H9 (cell line): ENCODE data around the gene PDIA3. TPM values are rescaled to one million over a fixed set of nuclear protein-coding genes. Genes with fewer than 3 reads are reported as not detected.

Experiments used
- DNase-seq: peaks from one replicate; pipeline ENCODE4 v3.0.0-alpha.2; 2017
- H2AFZ ChIP-seq: one replicate; pipeline ENCODE4 v1.6.1; 2013; ENCODE audit warnings: mild to moderate bottlenecking, low read length, control low read depth, moderate library complexity
- H2AK5ac ChIP-seq: 2 replicates; pipeline ENCODE4 v1.6.1; 2013; ENCODE audit warnings: low read length, control low read depth, mixed read lengths; ENCODE audit not compliant: insufficient read length
- H2BK120ac ChIP-seq: one replicate; pipeline ENCODE4 v1.6.1; 2013; ENCODE audit warnings: low read depth, mild to moderate bottlenecking, low read length, control low read depth, inconsistent platforms; ENCODE audit not compliant: poor library complexity, severe bottlenecking
- H2BK12ac ChIP-seq: 2 replicates; pipeline ENCODE4 v1.6.1; 2013; ENCODE audit warnings: low read length, control low read depth, mixed read lengths, low read depth; ENCODE audit not compliant: insufficient read length
- H2BK15ac ChIP-seq: 2 replicates; pipeline ENCODE4 v1.6.1; 2013; ENCODE audit warnings: low read depth, low read length, control low read depth
- H2BK20ac ChIP-seq: one replicate; pipeline ENCODE4 v1.6.1; 2013; ENCODE audit warnings: low read depth, mild to moderate bottlenecking, low read length, control low read depth, inconsistent platforms; ENCODE audit not compliant: poor library complexity, severe bottlenecking
- H2BK5ac ChIP-seq: 2 replicates; pipeline ENCODE4 v1.6.1; 2013; ENCODE audit warnings: low read length, control low read depth, mixed read lengths; ENCODE audit not compliant: insufficient read length
- H3K14ac ChIP-seq: 2 replicates; pipeline ENCODE4 v1.6.1; 2013; ENCODE audit warnings: low read length, control low read depth; ENCODE audit not compliant: insufficient read depth
- H3K18ac ChIP-seq: 2 replicates; pipeline ENCODE4 v1.6.1; 2013; ENCODE audit warnings: low read depth, mild to moderate bottlenecking, mixed read lengths, low read length, control low read depth; ENCODE audit not compliant: insufficient read length
- H3K23ac ChIP-seq: 2 replicates; pipeline ENCODE4 v1.6.1; 2013; ENCODE audit warnings: low read length, control low read depth, mixed read lengths, low read depth; ENCODE audit not compliant: insufficient read length
- H3K23me2 ChIP-seq: 2 replicates; pipeline ENCODE4 v1.6.1; 2013; ENCODE audit warnings: low read depth, mild to moderate bottlenecking, mixed read lengths, low read length, control low read depth; ENCODE audit not compliant: insufficient read length, poor library complexity, severe bottlenecking
- H3K27ac ChIP-seq: 2 replicates; pipeline ENCODE4 v1.5.1; 2013; ENCODE audit warnings: low read length, control low read depth, mixed read lengths, low read depth; ENCODE audit not compliant: insufficient read length
- H3K27me3 ChIP-seq: 2 replicates; pipeline ENCODE4 v1.6.1; 2013; ENCODE audit warnings: low read length, control low read depth, inconsistent platforms; ENCODE audit not compliant: insufficient read depth
- H3K4ac ChIP-seq: 2 replicates; pipeline ENCODE4 v1.6.1; 2013; ENCODE audit warnings: low read depth, mild to moderate bottlenecking, control low read depth, inconsistent platforms, low read length, moderate library complexity
- H3K4me1 ChIP-seq: 2 replicates; pipeline ENCODE4 v1.6.1; 2013; ENCODE audit warnings: low read length, control low read depth, inconsistent platforms; ENCODE audit not compliant: insufficient read depth
- H3K4me2 ChIP-seq: 2 replicates; pipeline ENCODE4 v1.6.1; 2013; ENCODE audit warnings: low read length, control low read depth, mixed read lengths; ENCODE audit not compliant: insufficient read length, insufficient read depth
- H3K56ac ChIP-seq: 2 replicates; pipeline ENCODE4 v1.6.1; 2013; ENCODE audit warnings: low read depth, mild to moderate bottlenecking, mixed read lengths, low read length, control low read depth; ENCODE audit not compliant: insufficient read length
- H3K79me1 ChIP-seq: 2 replicates; pipeline ENCODE4 v1.6.1; 2013; ENCODE audit warnings: low read depth, mild to moderate bottlenecking, moderate library complexity, low read length, control low read depth, inconsistent platforms; ENCODE audit not compliant: insufficient read depth, poor library complexity, severe bottlenecking
- H3K79me2 ChIP-seq: 2 replicates; pipeline ENCODE4 v1.6.1; 2013; ENCODE audit warnings: low read length, control low read depth, inconsistent platforms; ENCODE audit not compliant: insufficient read depth
- H3K9ac ChIP-seq: 2 replicates; pipeline ENCODE4 v1.6.1; 2013; ENCODE audit warnings: low read length, control low read depth, mixed read lengths; ENCODE audit not compliant: insufficient read length; ENCODE audit errors: extremely low read depth
- H3K9me3 ChIP-seq: one replicate; pipeline ENCODE4 v1.6.1; 2013; ENCODE audit warnings: low read depth, low read length, inconsistent platforms; ENCODE audit not compliant: control insufficient read depth
- H3T11ph ChIP-seq: one replicate; pipeline ENCODE4 v1.6.1; 2013; ENCODE audit warnings: mild to moderate bottlenecking, low read length, control low read depth, inconsistent platforms
- H4K20me1 ChIP-seq: one replicate; pipeline ENCODE4 v1.6.1; 2013; ENCODE audit not compliant: control insufficient read depth, insufficient read length, insufficient read depth
- H4K5ac ChIP-seq: 2 replicates; pipeline ENCODE4 v1.6.1; 2013; ENCODE audit warnings: low read depth, mild to moderate bottlenecking, mixed read lengths, low read length, control low read depth; ENCODE audit not compliant: insufficient read length
- H4K8ac ChIP-seq: replicated peaks from 2 replicates; pipeline ENCODE4 v1.6.1; 2013; ENCODE audit warnings: low read length, control low read depth, mixed read lengths, low read depth; ENCODE audit not compliant: insufficient read length
- H4K91ac ChIP-seq: 2 replicates; pipeline ENCODE4 v1.6.1; 2013; ENCODE audit warnings: low read depth, mild to moderate bottlenecking, moderate library complexity, mixed read lengths, low read length, control low read depth; ENCODE audit not compliant: insufficient read length
- H3K27ac Mint-ChIP-seq, 3 experiments: 2 replicates in 2 of 3; 3 replicates in 1 of 3; pipeline ENCODE4 v1.8.0; 2020 to 2021; ENCODE audit warnings: mixed read lengths in 3 of 3, mild to moderate bottlenecking in 1 of 3, moderate library complexity in 1 of 3
- H3K27me3 Mint-ChIP-seq: 2 replicates; pipeline ENCODE4 v1.8.0; 2021; ENCODE audit warnings: low read depth, mild to moderate bottlenecking, moderate library complexity, mixed read lengths
- H3K36me3 Mint-ChIP-seq, 3 experiments: 2 replicates in 2 of 3; 3 replicates in 1 of 3; pipeline ENCODE4 v1.8.0; 2020 to 2021; ENCODE audit warnings: low read depth in 3 of 3, mixed read lengths in 3 of 3; ENCODE audit not compliant: insufficient read depth in 1 of 3
- H3K4me1 Mint-ChIP-seq, 2 experiments: 2 replicates each; pipeline ENCODE4 v1.8.0; 2020; ENCODE audit warnings: mixed read lengths in 2 of 2
- H3K4me3 Mint-ChIP-seq, 2 experiments: 2 replicates in 1 of 2; 3 replicates in 1 of 2; pipeline ENCODE4 v1.8.0; 2020 to 2021; ENCODE audit warnings: mild to moderate bottlenecking in 2 of 2, mixed read lengths in 2 of 2, moderate library complexity in 1 of 2
- H3K9me3 Mint-ChIP-seq, 2 experiments: 2 replicates in 1 of 2; 3 replicates in 1 of 2; pipeline ENCODE4 v1.8.0; 2020; ENCODE audit warnings: mild to moderate bottlenecking in 2 of 2, mixed read lengths in 2 of 2, moderate library complexity in 1 of 2
- total RNA-seq: library from RNA; stranded (reverse); gene quantifications from 2 replicates; pipeline ENCODE4 v1.2.1, GENCODE V29; 2021
- TF ChIP-seq, protein P1 (sequence below): fragments of 200-600 bp; sonication (generic); conservative IDR thresholded peaks from 3 replicates; pipeline ENCODE4 v1.8.0; 2021; ENCODE audit warnings: antibody characterized with exemption, mild to moderate bottlenecking

PDIA3 gene
- total RNA-seq, 1 experiment from 2014 or later, result 524 TPM

DNA sequence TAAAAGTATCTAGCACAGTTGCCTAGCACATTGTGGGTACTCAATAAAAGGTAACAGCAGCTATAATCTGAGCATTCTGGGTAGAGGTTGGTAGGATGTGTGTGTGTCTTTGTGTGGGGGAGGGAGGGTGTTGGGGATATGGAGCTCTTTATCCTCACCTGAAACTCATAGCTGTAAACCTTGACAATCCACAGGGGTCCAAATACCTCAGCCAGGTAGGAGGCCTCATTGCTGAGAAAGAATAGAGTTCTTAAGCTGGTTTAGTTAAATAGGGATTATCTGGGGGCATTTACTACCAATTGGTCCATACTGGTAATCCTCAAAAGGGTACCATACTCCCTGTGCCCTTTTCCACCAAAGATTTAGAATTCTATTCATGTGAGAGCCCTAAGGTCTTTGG, 49.8 kb downstream of the PDIA3 start:
- no peak overlapping the region for H2AK5ac ChIP-seq

More for the DNA sequence above, 49.8 kb downstream of the PDIA3 start:
- H2AFZ ChIP-seq, result no peak overlapping the region
- H3K14ac ChIP-seq, result no peak overlapping the region
- no peak overlapping the region for H3K4me2 ChIP-seq
- no peak overlapping the region for H3T11ph ChIP-seq
- no peak overlapping the region for H4K5ac ChIP-seq
- H4K91ac ChIP-seq, result no peak overlapping the region
- TF ChIP-seq, protein P1, sequence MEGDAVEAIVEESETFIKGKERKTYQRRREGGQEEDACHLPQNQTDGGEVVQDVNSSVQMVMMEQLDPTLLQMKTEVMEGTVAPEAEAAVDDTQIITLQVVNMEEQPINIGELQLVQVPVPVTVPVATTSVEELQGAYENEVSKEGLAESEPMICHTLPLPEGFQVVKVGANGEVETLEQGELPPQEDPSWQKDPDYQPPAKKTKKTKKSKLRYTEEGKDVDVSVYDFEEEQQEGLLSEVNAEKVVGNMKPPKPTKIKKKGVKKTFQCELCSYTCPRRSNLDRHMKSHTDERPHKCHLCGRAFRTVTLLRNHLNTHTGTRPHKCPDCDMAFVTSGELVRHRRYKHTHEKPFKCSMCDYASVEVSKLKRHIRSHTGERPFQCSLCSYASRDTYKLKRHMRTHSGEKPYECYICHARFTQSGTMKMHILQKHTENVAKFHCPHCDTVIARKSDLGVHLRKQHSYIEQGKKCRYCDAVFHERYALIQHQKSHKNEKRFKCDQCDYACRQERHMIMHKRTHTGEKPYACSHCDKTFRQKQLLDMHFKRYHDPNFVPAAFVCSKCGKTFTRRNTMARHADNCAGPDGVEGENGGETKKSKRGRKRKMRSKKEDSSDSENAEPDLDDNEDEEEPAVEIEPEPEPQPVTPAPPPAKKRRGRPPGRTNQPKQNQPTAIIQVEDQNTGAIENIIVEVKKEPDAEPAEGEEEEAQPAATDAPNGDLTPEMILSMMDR, result no peak
- no peak overlapping the region for H4K8ac ChIP-seq
- no peaks in the 10 kb centered on the region for H3K9me3 Mint-ChIP-seq
- no peaks in the 10 kb centered on the region for H3K27me3 ChIP-seq
- H2BK15ac ChIP-seq, result no peak overlapping the region
- H2BK12ac ChIP-seq, result no peak overlapping the region
- no peak overlapping the region for H3K4ac ChIP-seq
- H3K23me2 ChIP-seq, result peaks cover 10% of the 10 kb centered on the region
- H3K27ac Mint-ChIP-seq, result peak overlapping the region; percentile 15 to 92 (median 85); a peak in 4 of 7 replicates
- H2BK5ac ChIP-seq, result no peak overlapping the region
- H3K4me3 Mint-ChIP-seq, result peak overlapping the region in 1 of 2 experiments; percentile 31; a peak in 3 of 5 replicates
- no peaks in the 10 kb centered on the region for H4K20me1 ChIP-seq
- H3K79me2 ChIP-seq, result peaks cover 6% of the 10 kb centered on the region; the same call in 1 of the 2 replicates
- no peak for DNase-seq
- H3K18ac ChIP-seq, result no peak overlapping the region
- H3K79me1 ChIP-seq, result peaks cover 3% of the 10 kb centered on the region
- peaks cover 50 to 74% (median 54%) of the 10 kb centered on the region in 3 experiments for H3K36me3 Mint-ChIP-seq
- H3K56ac ChIP-seq, result no peak overlapping the region
- H3K27ac ChIP-seq, result no peak overlapping the region
- H3K9ac ChIP-seq, result no peak overlapping the region
- no peak overlapping the region for H3K23ac ChIP-seq
- no peaks in the 10 kb centered on the region; the same call in 1 of the 2 replicates for H3K27me3 Mint-ChIP-seq
- H3K4me1 ChIP-seq, result peaks cover 18% of the 10 kb centered on the region; the same call in 1 of the 2 replicates
- H3K4me1 Mint-ChIP-seq, result peaks cover 67 to 77% of the 10 kb centered on the region in 2 experiments
- no peak overlapping the region for H2BK120ac ChIP-seq
- no peak overlapping the region for H2BK20ac ChIP-seq
- H3K9me3 ChIP-seq, result no peaks in the 10 kb centered on the region
